Measurements from ENCODE around the gene FIGLA. TPM values are rescaled to one million over a fixed set of nuclear protein-coding genes. Genes with fewer than 3 reads are reported as not detected.

Gene FIGLA
- total RNA-seq, 1 experiment from 2014 or later, result not detected

DNA sequence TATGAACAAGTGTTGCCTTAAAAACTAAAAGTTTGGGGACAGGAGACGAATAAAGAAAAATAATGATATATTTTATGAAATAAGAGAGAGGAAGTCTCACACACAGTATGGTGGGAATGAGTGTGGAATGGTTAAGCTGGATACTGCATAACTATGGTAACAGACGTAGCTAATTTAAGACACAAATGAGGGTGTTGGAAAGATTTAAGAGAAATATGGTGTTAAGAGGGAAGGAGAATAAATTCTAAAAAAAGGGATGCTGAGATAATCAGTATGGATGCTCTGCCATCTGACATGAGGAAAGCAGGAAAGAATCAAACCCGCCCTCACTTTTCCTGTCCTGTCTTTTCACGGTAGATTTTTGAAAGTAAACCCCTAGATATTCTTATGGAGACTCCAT lies 33.1 kb downstream of the FIGLA start:
- POLR2A ChIA-PET, result no interaction called here
- Mint-ChIP-seq H3K9me3 (no peaks in the 10 kb centered on the region), H3K36me3 (peaks cover 2% of the 10 kb centered on the region), H3K27ac (no peak overlapping the region), H3K27me3 (ENCODE audit: low read depth) (no peaks in the 10 kb centered on the region), H3K4me3 (no peak overlapping the region), H3K4me1 (peaks cover 48% of the 10 kb centered on the region)
- DNase-seq (ENCODE audit: low spot score), result no peak
- CTCF ChIA-PET, result no interaction called here
- no peak for ATAC-seq
- TF ChIP-seq, protein P1, sequence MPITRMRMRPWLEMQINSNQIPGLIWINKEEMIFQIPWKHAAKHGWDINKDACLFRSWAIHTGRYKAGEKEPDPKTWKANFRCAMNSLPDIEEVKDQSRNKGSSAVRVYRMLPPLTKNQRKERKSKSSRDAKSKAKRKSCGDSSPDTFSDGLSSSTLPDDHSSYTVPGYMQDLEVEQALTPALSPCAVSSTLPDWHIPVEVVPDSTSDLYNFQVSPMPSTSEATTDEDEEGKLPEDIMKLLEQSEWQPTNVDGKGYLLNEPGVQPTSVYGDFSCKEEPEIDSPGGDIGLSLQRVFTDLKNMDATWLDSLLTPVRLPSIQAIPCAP (CRISPR knock-in tag; IDR thresholded peaks at IDR 0.05), result no peak
- TF ChIP-seq, protein P2, sequence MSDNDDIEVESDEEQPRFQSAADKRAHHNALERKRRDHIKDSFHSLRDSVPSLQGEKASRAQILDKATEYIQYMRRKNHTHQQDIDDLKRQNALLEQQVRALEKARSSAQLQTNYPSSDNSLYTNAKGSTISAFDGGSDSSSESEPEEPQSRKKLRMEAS (CRISPR knock-in tag; IDR thresholded peaks at IDR 0.05), result no peak
- no peak for TF ChIP-seq CREM (CRISPR knock-in tag; IDR thresholded peaks at IDR 0.05)
- TF ChIP-seq, protein P3, sequence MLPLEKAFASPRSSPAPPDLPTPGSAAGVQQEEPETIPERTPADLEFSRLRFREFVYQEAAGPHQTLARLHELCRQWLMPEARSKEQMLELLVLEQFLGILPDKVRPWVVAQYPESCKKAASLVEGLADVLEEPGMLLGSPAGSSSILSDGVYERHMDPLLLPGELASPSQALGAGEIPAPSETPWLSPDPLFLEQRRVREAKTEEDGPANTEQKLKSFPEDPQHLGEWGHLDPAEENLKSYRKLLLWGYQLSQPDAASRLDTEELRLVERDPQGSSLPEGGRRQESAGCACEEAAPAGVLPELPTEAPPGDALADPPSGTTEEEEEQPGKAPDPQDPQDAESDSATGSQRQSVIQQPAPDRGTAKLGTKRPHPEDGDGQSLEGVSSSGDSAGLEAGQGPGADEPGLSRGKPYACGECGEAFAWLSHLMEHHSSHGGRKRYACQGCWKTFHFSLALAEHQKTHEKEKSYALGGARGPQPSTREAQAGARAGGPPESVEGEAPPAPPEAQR (CRISPR knock-in tag; IDR thresholded peaks at IDR 0.05), result no peak
- TF ChIP-seq NFYB (CRISPR knock-in tag; conservative IDR thresholded peaks at IDR 0.05; ENCODE audit: low read depth), result no peak
- TF ChIP-seq, protein P4, sequence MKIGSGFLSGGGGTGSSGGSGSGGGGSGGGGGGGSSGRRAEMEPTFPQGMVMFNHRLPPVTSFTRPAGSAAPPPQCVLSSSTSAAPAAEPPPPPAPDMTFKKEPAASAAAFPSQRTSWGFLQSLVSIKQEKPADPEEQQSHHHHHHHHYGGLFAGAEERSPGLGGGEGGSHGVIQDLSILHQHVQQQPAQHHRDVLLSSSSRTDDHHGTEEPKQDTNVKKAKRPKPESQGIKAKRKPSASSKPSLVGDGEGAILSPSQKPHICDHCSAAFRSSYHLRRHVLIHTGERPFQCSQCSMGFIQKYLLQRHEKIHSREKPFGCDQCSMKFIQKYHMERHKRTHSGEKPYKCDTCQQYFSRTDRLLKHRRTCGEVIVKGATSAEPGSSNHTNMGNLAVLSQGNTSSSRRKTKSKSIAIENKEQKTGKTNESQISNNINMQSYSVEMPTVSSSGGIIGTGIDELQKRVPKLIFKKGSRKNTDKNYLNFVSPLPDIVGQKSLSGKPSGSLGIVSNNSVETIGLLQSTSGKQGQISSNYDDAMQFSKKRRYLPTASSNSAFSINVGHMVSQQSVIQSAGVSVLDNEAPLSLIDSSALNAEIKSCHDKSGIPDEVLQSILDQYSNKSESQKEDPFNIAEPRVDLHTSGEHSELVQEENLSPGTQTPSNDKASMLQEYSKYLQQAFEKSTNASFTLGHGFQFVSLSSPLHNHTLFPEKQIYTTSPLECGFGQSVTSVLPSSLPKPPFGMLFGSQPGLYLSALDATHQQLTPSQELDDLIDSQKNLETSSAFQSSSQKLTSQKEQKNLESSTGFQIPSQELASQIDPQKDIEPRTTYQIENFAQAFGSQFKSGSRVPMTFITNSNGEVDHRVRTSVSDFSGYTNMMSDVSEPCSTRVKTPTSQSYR (CRISPR knock-in tag; IDR thresholded peaks at IDR 0.05), result no peak
- no peak for TF ChIP-seq FOXJ3 (CRISPR knock-in tag; IDR thresholded peaks at IDR 0.05; ENCODE audit: borderline replicate concordance)
- TF ChIP-seq HMGA2 (CRISPR knock-in tag; IDR thresholded peaks at IDR 0.05), result no peak
- no peak for TF ChIP-seq ZBTB21 (CRISPR knock-in tag; IDR thresholded peaks at IDR 0.05; ENCODE audit: borderline replicate concordance)
- TF ChIP-seq NFATC4 (CRISPR knock-in tag; IDR thresholded peaks at IDR 0.05), result no peak
- no peak for TF ChIP-seq OVOL2 (CRISPR knock-in tag; IDR thresholded peaks at IDR 0.05; ENCODE audit: borderline replicate concordance)
- no peak for TF ChIP-seq ZNF416 (CRISPR knock-in tag; IDR thresholded peaks at IDR 0.05)
- TF ChIP-seq ZNF138 (CRISPR knock-in tag; conservative IDR thresholded peaks at IDR 0.05), result no peak
- TF ChIP-seq, protein P5, sequence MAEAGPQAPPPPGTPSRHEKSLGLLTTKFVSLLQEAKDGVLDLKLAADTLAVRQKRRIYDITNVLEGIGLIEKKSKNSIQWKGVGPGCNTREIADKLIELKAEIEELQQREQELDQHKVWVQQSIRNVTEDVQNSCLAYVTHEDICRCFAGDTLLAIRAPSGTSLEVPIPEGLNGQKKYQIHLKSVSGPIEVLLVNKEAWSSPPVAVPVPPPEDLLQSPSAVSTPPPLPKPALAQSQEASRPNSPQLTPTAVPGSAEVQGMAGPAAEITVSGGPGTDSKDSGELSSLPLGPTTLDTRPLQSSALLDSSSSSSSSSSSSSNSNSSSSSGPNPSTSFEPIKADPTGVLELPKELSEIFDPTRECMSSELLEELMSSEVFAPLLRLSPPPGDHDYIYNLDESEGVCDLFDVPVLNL (CRISPR knock-in tag; IDR thresholded peaks at IDR 0.05; ENCODE audit: borderline replicate concordance, low read depth), result no peak
- TF ChIP-seq, protein P6, sequence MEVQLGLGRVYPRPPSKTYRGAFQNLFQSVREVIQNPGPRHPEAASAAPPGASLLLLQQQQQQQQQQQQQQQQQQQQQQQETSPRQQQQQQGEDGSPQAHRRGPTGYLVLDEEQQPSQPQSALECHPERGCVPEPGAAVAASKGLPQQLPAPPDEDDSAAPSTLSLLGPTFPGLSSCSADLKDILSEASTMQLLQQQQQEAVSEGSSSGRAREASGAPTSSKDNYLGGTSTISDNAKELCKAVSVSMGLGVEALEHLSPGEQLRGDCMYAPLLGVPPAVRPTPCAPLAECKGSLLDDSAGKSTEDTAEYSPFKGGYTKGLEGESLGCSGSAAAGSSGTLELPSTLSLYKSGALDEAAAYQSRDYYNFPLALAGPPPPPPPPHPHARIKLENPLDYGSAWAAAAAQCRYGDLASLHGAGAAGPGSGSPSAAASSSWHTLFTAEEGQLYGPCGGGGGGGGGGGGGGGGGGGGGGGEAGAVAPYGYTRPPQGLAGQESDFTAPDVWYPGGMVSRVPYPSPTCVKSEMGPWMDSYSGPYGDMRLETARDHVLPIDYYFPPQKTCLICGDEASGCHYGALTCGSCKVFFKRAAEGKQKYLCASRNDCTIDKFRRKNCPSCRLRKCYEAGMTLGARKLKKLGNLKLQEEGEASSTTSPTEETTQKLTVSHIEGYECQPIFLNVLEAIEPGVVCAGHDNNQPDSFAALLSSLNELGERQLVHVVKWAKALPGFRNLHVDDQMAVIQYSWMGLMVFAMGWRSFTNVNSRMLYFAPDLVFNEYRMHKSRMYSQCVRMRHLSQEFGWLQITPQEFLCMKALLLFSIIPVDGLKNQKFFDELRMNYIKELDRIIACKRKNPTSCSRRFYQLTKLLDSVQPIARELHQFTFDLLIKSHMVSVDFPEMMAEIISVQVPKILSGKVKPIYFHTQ (CRISPR knock-in tag; IDR thresholded peaks at IDR 0.05), result no peak
- TF ChIP-seq NR3C1 (CRISPR knock-in tag; conservative IDR thresholded peaks at IDR 0.05; ENCODE audit: low read depth), result no peak
- TF ChIP-seq, protein P7, sequence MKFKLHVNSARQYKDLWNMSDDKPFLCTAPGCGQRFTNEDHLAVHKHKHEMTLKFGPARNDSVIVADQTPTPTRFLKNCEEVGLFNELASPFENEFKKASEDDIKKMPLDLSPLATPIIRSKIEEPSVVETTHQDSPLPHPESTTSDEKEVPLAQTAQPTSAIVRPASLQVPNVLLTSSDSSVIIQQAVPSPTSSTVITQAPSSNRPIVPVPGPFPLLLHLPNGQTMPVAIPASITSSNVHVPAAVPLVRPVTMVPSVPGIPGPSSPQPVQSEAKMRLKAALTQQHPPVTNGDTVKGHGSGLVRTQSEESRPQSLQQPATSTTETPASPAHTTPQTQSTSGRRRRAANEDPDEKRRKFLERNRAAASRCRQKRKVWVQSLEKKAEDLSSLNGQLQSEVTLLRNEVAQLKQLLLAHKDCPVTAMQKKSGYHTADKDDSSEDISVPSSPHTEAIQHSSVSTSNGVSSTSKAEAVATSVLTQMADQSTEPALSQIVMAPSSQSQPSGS (CRISPR knock-in tag; IDR thresholded peaks at IDR 0.05; ENCODE audit: borderline replicate concordance, low read depth), result no peak

All from WTC11 (cell line).